HuH-7 (cell line): ENCODE data around the gene F12.
A peak's percentile ranks its signal among the peaks of the same experiment; 100 is the strongest.
"Not testable (repeated sequence)": the region's sequence is repeated elsewhere in the genome, so short reads cannot be mapped to it uniquely, and the experiment has no call there.

Experiments used
- DNase-seq: peaks from one replicate; pipeline ENCODE4 v3.0.0; 2011; ENCODE audit warnings: low spot score

F12 gene

DNA sequence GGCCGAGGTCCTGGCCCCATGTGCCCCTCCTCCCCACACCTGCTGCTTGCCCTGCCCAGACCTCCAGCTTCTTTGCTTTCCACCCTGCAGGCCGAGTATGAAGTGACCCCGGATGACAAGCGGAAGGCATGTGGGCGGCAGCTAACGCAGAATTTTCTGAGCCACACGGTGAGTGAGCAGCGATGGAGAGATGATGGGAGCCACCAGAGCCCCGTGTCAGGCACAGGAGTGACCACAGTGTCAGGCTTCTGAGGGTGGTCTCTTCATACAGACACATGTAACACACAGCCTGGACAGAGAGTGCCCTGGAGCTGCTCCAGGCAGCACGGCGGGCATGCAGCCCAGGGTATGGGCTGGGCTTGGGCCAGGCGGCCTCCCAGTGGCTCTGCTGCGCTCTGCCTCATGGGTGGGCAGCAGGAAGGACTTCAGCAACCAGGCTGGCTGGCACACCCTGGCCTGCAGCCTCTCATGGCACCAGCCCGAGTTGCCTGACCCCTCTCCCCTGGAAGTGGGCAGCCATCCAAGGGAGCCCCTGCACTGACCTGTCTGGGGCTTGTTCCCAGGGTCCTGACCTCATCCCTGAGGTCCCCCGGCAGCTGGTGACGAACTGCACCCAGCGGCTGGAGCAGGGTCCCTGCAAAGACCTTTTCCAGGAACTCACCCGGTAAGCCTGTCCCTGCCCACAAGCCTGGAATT is 22.9 kb upstream of the F12 start:
- no peak for DNase-seq

DNA sequence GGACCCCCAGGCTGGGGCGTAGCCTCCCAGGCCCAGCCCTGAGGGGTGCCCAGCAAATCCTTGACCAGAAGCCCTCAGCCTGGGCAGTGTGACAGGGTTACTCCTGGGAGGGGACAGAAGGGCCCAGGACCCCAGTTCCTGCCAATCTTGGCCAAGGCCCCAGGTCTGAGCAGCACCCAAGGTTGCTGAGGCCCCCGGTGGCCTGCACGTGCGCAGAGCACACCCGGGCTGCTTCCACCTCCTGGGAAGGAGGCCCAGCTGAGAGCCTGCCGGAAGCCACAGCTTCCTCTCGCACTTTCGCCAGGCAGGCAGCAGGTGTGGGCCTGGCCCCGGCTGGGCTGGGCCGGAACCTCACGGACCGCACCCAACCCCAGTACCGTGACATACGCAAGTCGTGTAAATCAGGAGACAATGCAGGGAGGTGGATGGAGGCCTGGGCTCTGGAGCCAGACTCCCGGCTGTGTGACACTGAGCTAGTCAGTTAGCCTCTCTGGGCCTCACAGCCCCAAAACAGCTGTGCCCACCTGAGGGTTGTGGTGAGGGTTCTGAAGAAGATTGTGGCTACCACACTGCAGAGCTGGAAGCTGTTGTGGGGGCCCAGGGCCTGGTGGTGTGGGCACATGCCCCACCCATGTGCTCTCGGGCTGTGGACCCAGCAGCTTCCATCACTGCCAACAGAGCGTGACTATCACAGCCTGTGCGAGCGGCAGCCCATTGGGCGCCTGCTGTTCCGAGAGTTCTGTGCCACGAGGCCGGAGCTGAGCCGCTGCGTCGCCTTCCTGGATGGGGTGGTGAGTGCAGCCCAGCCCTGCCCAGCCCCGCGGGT is 22.2 kb upstream of the F12 start:
- DNase-seq = no peak

DNA sequence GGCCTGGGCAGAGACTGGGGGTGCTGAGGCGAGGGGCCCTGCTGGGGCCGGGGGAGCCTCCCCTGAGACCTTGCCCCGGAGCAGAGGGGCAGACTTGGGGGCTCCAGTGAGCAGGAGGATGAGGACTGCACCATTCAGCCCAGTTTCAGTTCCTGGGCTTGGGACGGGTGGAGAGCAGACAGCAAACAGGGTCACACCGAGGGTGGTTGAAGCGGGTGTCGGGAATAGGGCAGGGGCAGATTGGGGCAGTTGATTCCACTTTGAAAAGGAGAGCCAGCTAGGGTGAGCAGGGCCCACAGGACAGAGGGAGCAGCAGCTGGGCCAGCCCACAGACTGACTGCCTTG is 21.6 kb upstream of the F12 start:
- no peak for DNase-seq

DNA sequence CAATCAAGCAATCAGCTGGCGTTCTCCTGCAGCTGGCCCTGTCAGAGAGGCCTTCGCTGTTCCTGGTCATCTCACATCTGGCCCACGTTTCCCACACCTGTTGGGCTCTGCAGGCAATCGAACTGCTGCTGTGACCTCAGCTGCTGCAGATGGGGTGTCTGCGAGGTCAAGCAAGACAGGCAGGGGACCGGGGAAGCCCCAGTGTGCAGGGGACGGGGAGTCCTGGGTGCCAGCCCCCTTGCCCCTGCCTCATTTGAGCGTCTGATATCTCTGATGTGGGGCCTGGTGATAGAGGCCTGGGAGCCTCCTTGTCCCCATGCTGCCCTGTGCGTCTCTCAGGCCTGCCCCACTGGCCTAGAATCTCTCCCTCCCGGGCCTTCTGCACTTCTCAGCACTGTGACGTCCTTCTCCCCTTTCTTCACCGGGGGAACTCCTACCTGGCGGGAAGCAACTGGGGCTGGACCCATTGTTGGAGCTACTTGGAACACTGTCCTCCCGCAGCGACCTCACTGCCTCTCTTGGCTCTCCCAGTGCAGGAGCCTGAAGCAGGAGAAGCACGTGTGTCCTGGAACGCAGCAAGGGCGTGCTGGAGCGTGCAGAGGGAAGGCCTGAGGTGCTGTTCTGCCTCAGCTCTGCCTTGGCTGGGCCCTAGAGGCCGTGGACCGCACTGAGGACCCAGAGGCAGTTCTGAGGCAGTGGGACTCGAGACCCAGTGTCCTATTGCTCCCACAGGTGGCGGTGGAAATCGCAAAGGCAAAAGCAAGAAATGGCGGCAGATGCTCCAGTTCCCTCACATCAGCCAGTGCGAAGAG is 21.0 kb upstream of the F12 start:
- DNase-seq = no peak

DNA sequence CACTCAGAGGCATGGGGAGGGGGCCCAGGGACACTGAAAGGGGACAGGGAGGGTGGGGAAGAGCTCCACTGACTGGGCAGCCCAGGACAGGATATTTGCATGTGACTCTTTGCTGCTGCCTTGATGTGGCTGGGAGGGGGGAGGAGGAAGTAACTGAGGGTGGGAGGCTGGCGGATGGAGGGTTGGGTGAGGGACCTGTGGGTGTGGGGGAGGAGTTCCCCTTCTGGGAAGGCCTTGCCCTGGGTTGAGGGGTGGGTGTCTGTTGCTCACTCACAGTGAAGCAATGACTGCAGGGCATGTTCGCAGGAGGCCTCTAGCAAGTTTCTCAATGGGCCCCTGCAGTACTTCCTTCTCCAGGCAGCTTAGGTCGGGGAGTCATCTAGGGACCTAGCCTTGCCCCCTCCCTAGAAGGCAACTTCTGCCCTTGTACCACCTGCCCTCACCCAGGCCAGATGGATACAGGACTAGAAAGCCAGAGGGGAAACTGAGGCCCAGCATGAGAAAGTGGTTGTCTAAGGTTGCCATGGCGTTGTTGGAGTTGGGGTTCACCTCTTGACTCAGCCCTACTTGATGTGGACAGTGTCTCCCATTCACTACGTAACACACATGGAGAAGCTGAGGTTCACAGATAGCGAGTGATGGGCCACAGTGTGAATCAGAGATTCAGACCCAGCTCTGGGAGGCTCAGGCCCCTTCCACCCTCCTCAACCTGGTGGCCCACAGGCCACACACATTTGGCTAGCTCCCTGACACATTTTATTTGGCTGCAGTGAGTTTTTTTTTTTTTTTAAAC is 20.1 kb upstream of the F12 start:
- no peak for DNase-seq

DNA sequence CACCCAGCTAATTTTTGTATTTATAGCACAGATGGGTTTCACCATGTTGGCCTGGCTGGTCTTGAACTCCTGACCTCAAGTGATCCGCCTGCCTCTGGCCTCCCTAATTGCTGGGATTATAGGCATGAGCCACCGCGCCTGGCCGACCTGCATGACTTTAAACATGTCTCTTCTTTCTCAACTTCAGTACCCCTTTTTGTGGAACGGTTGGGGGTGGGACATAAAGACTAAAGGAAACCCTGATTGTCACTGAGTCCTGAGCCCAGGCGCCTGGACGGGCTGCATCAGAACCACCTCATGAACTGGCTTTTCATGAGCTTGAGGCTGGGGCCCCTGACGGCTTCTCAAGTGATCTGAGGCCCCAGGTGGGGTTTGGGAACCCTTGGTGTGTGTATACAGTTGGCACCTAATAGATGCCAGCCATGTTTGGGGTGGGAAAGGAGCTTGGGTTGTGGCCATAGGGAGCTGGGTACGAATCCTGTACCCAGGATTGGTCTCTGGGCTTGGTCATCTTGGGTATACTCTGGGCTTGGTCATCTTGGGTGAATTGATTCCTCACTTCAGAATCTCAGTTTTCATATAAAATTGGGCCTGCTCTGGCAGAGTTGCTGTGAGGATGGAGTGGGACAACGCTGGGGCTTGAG is 19.3 kb upstream of the F12 start:
- DNase-seq = no peak

DNA sequence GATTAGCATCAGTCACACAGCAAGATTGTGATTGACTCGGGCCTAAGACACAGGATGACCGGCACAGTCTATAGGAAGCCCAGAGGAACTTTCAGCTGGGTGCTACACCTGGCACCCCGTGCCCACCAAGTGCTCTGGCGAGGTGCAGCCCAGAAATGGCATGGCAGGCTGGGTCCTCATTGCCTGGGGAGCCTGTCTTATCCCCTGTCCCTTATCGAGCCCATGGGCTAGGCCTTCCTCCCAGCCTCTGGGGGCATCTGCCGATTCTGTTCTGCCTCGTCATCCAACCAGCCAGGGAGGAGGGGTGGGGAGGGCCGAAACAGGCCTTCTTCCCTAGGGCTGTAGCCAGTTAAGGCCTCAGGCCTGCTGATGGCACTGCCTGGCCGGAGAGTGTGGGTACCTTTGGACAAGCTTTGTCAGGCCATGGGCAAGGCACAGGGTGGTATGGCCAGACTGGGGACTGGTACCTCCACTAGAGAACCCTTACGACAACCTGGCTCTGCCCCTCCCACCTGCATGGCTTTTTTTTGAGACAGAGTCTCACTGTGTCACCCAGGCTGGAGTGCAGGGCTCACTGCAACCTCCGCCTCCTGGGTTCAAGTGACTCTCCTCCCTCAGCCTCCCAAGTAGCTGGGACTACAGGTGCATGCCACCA is 18.7 kb upstream of the F12 start:
- no peak for DNase-seq

DNA sequence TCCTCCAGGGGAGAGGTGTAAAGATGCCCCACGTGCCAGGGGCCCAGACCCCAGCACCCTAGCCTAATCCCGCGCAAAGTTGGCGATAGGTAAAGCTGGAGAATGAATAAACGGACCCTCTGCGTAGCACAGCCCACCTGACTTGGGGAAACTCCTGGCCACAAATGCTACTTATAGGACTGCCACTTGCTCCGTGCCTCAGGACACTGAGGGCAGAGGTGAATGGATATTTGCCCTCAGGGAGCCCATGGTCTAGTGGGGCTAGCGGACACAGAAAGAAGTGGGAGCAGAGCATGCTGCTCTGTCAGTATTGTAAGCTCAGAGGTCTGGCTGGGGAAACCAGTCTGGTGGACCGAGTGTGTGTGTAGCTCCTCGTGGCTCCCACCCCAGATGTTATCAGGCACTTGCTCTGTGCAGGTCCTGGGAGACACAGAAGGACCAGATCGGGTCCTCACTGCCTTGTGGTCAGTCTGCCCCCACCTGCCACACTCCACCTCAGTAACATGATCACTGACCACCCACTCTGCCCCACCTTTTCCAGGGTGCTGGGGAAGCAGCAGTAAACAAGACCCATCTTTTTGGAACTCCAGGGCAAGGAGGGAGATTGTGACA is 18.0 kb upstream of the F12 start:
- DNase-seq = no peak

DNA sequence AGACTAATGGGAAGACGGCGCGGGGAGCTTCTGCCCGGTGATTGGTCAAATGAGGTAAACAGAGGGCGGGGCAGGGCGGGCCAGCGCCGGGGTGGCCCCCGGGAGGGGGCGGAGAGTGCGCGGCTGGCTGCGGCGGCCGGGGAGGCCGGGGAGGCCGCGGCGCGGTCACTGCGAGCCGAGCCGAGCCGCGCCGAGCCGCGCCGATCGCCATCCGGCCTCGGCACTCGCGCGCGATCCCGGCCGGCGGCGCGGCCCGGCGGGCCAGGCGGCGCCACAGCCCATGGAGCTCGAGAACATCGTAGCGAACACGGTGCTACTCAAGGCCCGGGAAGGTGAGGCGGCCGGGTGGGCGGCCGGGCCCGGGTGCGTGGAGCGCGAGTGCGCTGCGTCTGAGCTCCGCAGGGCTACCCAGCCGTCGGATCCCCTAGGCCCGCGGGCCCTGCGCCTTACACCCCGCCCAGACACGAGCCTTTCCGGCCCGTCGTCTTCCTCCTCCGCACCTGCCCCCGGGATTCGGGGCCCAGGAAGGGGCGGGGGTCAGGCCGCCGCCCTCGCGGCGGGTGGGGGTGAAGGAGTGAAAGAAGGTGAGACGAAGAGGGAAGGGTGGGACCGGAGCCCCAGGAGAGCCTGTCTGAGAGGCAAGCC is 17.3 kb upstream of the F12 start, which contains the start of gene GRK6:
Gene GRK6, plus strand, starts transcription at position 111 of the 645 bp plus-strand sequence. Its CDS starts 170 bp downstream, at position 281.
- DNase-seq = peak; percentile 100

DNA sequence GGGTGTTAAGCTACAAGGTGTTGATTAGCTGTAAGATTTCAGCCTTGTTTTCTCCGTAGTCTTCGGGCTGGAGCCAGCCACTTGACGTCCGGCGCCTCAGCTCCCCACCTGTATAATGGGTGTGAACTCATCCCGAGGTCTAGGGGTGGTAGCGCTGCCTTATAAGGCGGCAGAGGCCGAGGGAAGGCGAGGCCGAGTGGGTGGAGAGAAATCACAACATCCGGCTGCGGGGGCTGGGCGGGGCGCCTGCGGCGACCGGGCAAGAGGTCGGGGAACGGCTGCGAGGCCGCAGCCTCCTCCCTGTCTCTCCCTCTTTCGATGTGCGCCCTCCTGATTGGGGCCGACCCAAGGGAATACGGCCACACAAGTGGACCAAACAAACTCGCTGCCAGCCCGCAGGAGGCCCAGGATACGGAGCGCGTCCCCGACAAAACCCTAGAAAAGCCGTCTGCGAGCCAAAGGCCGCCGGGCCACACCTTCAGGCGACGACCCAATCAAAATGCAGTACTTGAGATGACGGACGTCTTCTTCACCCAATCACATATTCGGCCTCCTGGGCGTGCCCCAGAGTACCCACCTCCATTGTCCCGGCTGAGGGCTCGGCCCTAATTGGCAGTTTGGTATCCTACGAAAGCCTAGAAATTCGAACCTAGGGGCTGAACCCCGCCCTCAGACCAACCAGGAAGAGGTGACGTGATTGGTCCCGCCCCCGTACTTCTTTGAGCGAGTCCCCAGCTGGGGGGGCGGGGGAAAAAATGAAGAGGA is 16.6 kb upstream of the F12 start:
- peak; percentile 95 for DNase-seq

DNA sequence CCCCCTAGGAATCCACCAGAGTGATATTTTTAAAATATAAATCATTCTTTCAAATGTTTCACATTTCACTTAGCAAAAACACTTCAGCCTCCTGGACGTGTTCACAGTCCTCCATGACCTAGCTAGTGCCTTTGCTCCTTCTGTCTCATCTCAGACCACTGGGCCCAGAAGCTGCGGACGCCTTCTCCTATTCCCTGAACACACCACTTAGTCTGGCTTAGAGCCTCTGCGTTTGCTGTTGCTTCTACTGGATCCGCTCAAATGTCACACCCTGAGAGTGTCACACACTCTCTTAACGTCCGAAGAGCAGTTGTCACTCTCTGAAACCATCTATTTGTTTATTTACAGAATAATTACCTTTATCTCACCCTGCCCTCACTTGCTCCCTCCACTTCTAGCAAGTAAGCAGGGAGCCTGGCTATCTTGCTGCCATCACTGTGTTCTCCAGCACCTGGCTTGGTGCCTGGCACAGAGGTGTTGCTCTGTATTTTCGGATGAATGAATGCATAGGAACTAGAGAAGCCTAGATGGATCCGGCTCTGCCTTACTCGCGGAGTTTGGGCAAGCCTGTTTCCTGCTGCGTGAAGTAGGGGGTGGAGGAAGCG is 15.9 kb upstream of the F12 start:
- no peak for DNase-seq

DNA sequence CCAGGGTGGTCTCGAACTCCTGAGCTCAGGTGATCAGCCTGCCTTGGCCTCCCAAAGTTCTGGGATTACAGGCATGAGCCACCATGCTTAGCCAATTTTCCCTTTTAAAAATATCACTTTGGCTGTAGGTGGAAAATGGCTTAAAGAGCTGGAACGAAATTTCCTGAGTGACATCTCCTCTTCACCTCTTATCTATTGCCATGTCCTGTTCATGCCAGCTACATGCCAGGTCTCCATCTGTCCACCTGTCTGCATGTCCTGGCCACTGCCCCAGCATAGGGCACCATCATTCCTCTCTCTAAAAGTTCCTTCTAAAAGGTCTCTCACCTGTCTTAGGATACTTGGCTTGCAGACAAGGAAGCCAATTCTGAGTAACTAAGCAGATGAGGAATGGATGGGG is 14.3 kb upstream of the F12 start:
- no peak for DNase-seq

DNA sequence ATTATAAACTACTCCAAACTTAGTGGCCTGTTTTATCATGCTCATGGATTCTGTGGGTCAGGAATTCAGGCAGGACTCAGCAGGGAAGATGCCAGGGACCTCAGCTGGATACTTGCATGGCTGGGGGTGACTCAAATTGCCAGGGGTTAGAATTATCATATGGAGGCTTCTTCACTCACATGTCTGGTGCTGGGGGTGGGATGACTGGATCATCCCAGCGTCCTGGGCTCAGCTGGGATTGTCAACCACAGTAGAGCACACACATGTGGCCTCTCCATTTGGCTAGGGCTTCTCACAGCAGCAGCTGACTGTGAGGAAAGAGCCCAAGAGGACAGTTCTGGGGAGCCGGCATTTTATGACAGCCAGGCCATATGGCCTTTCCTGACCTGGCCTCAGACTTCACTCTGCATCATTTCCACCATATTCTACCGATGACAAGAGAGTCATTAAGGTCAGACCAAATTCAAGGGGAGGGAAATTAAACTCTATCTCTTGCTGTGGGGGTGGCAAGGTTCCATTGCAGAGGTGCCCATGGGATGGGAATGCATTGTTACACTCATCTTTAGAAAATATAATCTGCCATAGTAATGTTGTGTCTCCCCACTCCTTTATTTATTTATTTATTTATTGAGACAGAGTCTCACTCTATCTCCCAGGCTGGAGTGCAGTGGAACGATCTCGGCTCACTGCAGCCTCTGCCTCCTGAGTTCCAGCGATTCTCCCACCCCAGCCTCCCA is 11.9 kb upstream of the F12 start:
- no peak for DNase-seq

DNA sequence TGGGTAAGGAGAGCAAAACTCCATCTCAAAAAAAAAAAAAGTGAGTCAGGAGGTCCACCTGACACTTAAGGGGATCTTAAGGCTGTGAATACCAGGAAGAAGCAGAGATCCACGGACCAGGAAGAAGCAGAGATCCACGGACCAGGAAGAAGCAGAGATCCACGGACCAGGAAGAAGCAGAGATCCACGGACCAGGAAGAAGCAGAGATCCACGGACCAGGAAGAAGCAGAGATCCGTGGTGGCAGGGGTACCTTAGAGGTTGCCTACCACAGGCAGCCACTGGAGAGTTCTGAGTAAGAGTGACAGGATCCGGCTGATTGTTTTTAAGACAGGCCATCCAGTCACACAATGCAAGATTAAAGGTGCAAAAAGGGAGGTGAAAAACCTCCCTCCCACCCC is 11.1 kb upstream of the F12 start:
- DNase-seq = not testable (repeated sequence)

DNA sequence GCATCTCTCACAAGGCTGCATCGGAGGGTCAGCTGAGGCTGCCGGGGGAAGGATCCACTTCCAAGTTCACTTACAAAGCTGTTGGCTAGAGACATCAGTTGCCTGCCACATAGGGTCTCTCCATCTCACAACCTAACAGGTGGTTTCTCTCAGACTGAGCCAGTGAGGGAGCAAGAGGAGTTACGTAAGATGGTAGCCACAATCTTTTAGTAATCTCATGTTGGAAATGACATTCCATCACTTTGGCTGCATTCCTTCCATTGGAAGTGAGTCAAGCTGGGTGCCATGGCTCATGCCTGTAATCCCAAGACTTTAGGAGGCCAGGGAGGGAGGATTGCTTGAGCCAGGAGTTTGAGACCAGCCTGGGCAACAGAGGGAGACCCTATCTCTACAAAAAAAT is 9.7 kb upstream of the F12 start:
- no peak for DNase-seq

DNA sequence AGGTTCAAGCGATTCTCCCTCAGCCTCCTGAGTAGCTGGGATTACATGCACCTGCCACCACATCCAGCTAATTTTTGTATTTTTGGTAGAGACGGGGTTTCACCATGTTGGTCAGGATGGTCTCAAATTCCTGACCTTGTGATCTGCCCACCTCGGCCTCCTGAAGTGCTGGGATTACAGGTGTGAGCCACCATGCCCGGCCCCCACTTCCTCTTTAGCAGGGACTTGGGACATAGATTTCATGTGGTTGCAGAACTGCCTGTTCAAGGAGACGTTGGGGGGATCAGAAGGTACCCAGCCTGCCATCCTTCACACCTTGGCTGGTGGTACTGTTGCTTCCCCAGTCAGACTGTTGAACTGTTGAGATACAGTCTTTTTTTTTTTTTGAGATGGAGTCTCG is 7.7 kb upstream of the F12 start:
- not testable (repeated sequence) for DNase-seq

DNA sequence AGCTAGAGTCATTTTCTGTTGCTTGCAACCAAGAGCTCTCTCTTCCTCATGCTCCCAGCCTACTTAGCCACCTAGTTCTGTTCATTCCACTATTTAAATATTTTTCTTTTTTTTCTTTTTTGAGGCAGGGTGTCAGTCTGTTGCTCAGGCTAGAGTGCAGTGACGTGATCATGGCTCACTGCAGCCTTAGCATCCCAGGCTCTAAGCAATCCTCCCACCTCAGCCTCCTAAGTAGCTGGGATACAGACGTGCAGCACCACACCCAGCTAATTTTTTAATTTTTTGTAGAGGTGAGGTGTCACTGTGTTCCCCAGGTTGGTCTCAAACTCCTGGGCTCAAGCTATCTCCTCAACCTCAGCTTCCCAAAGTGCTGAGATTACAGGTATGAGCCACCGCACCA is 5.1 kb upstream of the F12 start:
- DNase-seq = no peak

DNA sequence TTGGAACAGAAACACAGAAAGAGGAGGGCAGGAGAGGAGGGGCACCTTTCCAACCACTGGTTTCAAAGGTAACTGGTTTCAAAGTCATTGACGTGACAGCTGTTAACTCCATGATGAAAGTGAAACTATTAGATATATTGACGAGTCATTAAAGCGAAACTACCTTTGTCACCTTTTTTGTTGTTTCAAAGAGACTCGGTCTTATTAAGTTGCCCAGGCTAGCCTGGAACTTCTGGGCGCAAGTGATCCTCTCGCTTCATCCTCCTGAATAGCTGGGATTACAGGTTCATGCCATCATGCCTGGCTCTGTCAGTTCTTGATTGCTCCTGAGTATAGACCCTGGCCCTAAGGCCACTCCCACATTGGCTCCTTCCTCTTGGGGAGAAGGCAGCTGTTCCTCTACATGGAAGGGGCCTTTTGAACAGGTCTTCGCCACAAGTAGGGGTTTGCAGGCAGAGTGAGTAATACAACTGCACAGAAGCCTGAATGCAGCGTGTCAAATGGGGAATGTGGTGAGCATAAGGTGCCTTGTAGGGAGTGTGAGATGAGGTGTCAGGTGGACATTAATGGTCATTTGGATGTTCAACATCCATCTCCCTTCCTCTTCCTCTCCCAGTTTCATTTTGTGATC is 3.4 kb upstream of the F12 start:
- DNase-seq = no peak
